Hepatocyte (in vitro differentiated cells): Measurements from ENCODE around the gene TMC6.

ENCODE experiments used
- CTCF ChIP-seq: fragments of 200-600 bp; sonication (generic); IDR thresholded peaks from 2 replicates; pipeline ENCODE4 v1.5.1; 2016; ENCODE audit warnings: antibody characterized with exemption, mild to moderate bottlenecking; ENCODE audit not compliant: poor library complexity
- EZH2phosphoT487 ChIP-seq: fragments of 200-600 bp; sonication (generic); IDR thresholded peaks from one replicate; pipeline ENCODE4 v1.6.1; 2018; ENCODE audit warnings: antibody characterized with exemption, mild to moderate bottlenecking, low read depth, moderate library complexity; ENCODE audit not compliant: unreplicated experiment, severe bottlenecking

DNA sequence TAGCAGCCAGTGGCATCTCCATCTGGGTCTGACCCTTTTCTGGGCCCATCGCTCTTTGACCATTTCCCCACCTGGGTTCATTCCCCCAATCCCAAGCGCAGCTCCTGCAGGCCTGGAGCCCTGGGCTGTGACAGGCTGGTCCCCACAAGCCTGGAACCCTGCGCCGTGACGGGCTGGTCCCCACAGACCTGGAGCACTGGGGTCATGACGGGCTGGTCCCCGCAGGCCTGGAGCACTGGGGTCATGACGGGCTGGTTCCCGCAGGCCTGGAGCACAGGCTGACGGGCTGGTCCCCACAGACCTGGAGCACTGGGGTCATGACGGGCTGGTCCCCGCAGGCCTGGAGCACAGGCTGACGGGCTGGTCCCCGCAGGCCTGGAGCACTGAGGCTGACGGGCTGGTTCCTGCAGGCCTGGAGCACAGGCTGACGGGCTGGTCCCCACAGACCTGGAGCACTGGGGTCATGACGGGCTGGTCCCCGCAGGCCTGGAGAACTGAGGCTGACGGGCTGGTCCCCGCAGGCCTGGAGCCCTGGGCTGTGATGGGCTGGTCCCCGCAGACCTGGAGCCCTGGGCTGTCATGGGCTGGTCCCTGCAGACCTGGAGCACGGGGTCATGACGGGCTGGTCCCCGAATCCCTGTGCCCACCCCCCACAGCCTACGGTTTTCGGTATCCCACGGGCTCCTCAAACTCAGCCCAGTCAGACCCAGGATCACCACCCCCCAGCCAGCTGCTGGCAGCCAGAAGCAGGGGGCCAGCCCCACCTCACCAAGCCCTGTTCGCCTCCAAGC, 16.6 kb downstream of the TMC6 start:
- TF ChIP-seq CTCF (no peak), EZH2phosphoT487 (no peak)
